Panc1 (cell line): ENCODE results near the gene FNIP2.

Experiments
- REST ChIP-seq, 2 experiments: IDR thresholded peaks; 2 replicates each; pipeline ENCODE4 v1.6.1; 2011 to 2012; ENCODE audit warnings: low read depth in 2 of 2, control low read depth in 1 of 2, low read length in 1 of 2, mild to moderate bottlenecking in 1 of 2, moderate library complexity in 1 of 2; ENCODE audit not compliant: insufficient read depth in 1 of 2
- TF ChIP-seq, protein P1 (sequence below): fragments of 450-650 bp; IDR thresholded peaks from 2 replicates; pipeline ENCODE4 v1.5.1; 2017; ENCODE audit warnings: mild to moderate bottlenecking

- no peak for TF ChIP-seq REST (IDR thresholded peaks at IDR 0.05; ENCODE audit: insufficient read depth in 1 of 2, low read depth in 2 of 2, low read length in 1 of 2)
- TF ChIP-seq, protein P1, sequence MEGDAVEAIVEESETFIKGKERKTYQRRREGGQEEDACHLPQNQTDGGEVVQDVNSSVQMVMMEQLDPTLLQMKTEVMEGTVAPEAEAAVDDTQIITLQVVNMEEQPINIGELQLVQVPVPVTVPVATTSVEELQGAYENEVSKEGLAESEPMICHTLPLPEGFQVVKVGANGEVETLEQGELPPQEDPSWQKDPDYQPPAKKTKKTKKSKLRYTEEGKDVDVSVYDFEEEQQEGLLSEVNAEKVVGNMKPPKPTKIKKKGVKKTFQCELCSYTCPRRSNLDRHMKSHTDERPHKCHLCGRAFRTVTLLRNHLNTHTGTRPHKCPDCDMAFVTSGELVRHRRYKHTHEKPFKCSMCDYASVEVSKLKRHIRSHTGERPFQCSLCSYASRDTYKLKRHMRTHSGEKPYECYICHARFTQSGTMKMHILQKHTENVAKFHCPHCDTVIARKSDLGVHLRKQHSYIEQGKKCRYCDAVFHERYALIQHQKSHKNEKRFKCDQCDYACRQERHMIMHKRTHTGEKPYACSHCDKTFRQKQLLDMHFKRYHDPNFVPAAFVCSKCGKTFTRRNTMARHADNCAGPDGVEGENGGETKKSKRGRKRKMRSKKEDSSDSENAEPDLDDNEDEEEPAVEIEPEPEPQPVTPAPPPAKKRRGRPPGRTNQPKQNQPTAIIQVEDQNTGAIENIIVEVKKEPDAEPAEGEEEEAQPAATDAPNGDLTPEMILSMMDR: no peak
Observed at GRCh38 chr4:158849681-158850080, 80.9 kb downstream of the FNIP2 start.
